HepG2 (cell line): ENCODE data around the gene WBP2NL. TPM values are rescaled to one million over a fixed set of nuclear protein-coding genes. Genes with fewer than 3 reads are reported as not detected.

ENCODE experiments used
- CHD2 ChIP-seq: IDR thresholded peaks from 2 replicates; pipeline ENCODE4 v1.6.1; 2011; ENCODE audit warnings: low read depth, low read length, improper control_type of control experiment
- MED1 ChIP-seq: sonication (generic); formaldehyde crosslinking; IDR thresholded peaks from 2 replicates; pipeline ENCODE4 v1.4.0; 2020; ENCODE audit warnings: missing genetic modification reagents
- MYNN ChIP-seq: sonication (generic); formaldehyde crosslinking; IDR thresholded peaks from 2 replicates; pipeline ENCODE4 v1.4.0; 2020; ENCODE audit warnings: mild to moderate bottlenecking, low read depth, missing genetic modification reagents
- NONO ChIP-seq, 2 experiments: fragments of 450-650 bp in 1 of 2; sonication (generic) in 1 of 2; formaldehyde crosslinking in 1 of 2; IDR thresholded peaks in 1 of 2; conservative IDR thresholded peaks in 1 of 2; 2 replicates each; pipeline versions ENCODE4 v1.6.1 to v1.8.0; 2017 to 2022; ENCODE audit warnings: mild to moderate bottlenecking in 1 of 2, missing genetic modification reagents in 1 of 2, moderate library complexity in 1 of 2
- ZNF318 ChIP-seq: sonication (generic); formaldehyde crosslinking; IDR thresholded peaks from 2 replicates; pipeline ENCODE4 v1.4.0; 2020; ENCODE audit warnings: mild to moderate bottlenecking, missing genetic modification reagents
- ZNF572 ChIP-seq: sonication (generic); formaldehyde crosslinking; IDR thresholded peaks from 2 replicates; pipeline ENCODE4 v1.5.1; 2020; ENCODE audit warnings: mild to moderate bottlenecking, missing genetic modification reagents
- ZNF687 ChIP-seq: sonication (generic); formaldehyde crosslinking; IDR thresholded peaks from 2 replicates; pipeline ENCODE4 v1.5.1; 2020; ENCODE audit warnings: mild to moderate bottlenecking, missing genetic modification reagents, moderate library complexity
- ZNF782 ChIP-seq: sonication (generic); formaldehyde crosslinking; IDR thresholded peaks from 2 replicates; pipeline ENCODE4 v1.4.0; 2020; ENCODE audit warnings: missing genetic modification reagents, mild to moderate bottlenecking, borderline replicate concordance
- polyA plus RNA-seq, 8 experiments: library from polyadenylated mRNA; depleted of rRNA in 3 of 8; stranded (reverse) in 7 of 8; unstranded in 1 of 8; fragments of >200 nt; fragmentation: Illumina TruSeq in 4 of 8; extraction: Trizol in 4 of 8; gene quantifications; 2 replicates each; pipeline versions ENCODE4 v1.2.1 to v1.2.3, GENCODE V29; 2011 to 2016; ENCODE audit warnings: low read depth in 4 of 8, missing spikeins in 1 of 8, mixed read lengths in 1 of 8; ENCODE audit not compliant: insufficient read depth in 1 of 8
- total RNA-seq, 5 experiments: library from RNA; depleted of rRNA; stranded (reverse); fragments of >200 nt; fragmentation: Illumina TruSeq; extraction: Trizol; gene quantifications; 2 replicates each; pipeline ENCODE4 v1.2.3, GENCODE V29; 2016; ENCODE audit warnings: low read depth in 1 of 5
- TF ChIP-seq, protein P1 (sequence below): sonication (generic); formaldehyde crosslinking; IDR thresholded peaks from 2 replicates; pipeline ENCODE4 v1.8.0; 2022; ENCODE audit warnings: mild to moderate bottlenecking, missing genetic modification reagents, moderate library complexity

Gene WBP2NL
- total and polyA plus RNA-seq, 2 of the 13 experiments (the other 11 are each of a cell fraction or from before 2014, with no cell fraction given): not detected

DNA sequence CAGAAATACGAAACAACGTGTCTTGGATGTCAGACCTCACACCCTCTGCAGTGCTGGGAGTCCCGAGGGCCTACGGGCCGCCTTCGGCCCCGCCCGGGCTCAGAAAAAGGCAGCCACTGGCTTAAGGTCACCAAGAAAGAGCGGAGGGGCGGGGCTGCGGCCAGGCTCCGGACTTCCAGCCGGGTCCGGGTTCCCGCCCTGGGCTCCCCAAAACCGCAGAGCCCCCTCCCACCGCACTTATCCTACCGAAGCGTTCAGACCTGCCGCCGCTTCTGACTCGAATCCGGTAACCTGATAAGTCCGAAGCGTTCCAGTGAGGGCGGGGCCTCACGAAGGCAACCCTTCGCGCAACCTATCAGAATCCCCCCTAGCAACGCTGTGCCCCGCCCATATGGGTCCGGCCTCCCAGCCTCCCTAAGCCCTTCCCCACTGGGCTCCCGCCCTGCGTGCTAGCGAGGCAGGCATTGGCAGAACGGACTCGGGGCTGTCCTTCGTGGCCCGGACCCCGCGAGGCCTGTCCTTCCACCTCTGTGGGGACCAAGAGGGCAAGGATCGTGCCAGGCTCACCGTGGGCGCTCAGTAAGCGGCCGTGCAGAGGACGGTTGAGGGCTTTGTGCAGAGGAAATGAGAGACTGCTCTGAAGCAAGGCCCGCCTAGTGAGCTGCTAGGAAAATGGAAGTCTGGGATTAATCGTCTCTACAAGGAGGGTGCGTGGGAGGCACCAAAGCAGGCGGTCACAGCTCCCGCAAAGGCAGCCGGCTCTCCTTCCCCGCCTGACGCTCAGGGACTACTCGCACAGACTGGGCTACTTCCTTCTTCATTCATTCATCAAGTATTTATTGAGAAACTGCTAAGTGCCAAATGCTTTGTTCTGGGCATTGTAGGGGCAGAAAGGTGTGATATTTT, 72.2 kb downstream of the WBP2NL start, which contains the start of gene NAGA (continued):
- no peak for TF ChIP-seq ZNF318 (CRISPR knock-in tag)
- TF ChIP-seq CHD2: no peak
- TF ChIP-seq ZNF782 (CRISPR knock-in tag): peak; percentile 82
- TF ChIP-seq ZNF687: peak; percentile 99
- TF ChIP-seq NONO (IDR thresholded peaks at IDR 0.05): no peak
- TF ChIP-seq NONO (CRISPR knock-in tag; conservative IDR thresholded peaks at IDR 0.05): peak; percentile 85
- TF ChIP-seq, protein P1, sequence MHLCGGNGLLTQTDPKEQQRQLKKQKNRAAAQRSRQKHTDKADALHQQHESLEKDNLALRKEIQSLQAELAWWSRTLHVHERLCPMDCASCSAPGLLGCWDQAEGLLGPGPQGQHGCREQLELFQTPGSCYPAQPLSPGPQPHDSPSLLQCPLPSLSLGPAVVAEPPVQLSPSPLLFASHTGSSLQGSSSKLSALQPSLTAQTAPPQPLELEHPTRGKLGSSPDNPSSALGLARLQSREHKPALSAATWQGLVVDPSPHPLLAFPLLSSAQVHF (CRISPR knock-in tag): peak; percentile 78; the same call in 1 of the 2 replicates
- TF ChIP-seq MYNN (CRISPR knock-in tag): no peak; the same call in none of the 2 replicates
- TF ChIP-seq ZNF572 (CRISPR knock-in tag): peak; percentile 59; the same call in 1 of the 2 replicates
- TF ChIP-seq MED1 (CRISPR knock-in tag): no peak; the same call in 1 of the 2 replicates
